SK-N-SH treated with all-trans-retinoic acid at 6 μM for 48 hours (cell line): ENCODE measurements around the gene GLIPR1L1.

Source experiments
- RARB ChIP-seq: fragments of 250-450 bp; sonication (Bioruptor Pico); IDR thresholded peaks from 2 replicates; pipeline ENCODE4 v1.8.0; 2021; ENCODE audit warnings: mild to moderate bottlenecking, moderate library complexity
- ZFP30 ChIP-seq: fragments of 450-650 bp; formaldehyde crosslinking; IDR thresholded peaks from 2 replicates; pipeline ENCODE4 v1.5.0; 2022; ENCODE audit warnings: mild to moderate bottlenecking, moderate library complexity

- TF ChIP-seq ZFP30 (CRISPR knock-in tag) (no peak), RARB (CRISPR knock-in tag) (no peak)
Measured at GRCh38 chr12:75419841-75420240, 85.4 kb downstream of the GLIPR1L1 start.
